NCI-H2107 (cell line): Measurements from ENCODE around the gene ZNF394.
A peak's percentile ranks its signal among the peaks of the same experiment; 100 is the strongest.

Experiments used
- DNase-seq: peaks from one replicate; lab custom pipeline; 2025; lab: John Stamatoyannopoulos, UW

The ZNF394 gene

GRCh38 chr7:99493823-99494222 lies 6.3 kb downstream of the ZNF394 start:
- no peak for DNase-seq

DNA sequence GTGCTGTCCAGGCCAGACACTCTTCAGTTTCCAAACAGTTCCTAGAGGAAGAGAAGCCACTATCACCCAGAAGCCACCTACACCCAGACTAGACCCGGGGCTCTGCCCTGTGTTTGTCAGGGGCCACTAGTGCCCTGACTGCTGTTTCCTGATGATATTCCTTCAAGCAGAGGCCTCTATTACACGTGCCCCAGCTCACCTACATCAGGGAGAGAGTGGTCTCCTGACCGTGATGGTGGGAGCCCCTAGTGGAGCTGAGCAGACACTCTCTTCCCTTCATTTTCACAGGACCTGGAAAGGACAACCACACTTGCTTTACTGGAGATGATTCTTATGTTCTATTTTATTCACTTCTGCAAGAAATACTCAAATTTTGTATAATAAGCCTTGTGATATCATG lies 9.2 kb downstream of the ZNF394 start:
- DNase-seq: no peak

DNA sequence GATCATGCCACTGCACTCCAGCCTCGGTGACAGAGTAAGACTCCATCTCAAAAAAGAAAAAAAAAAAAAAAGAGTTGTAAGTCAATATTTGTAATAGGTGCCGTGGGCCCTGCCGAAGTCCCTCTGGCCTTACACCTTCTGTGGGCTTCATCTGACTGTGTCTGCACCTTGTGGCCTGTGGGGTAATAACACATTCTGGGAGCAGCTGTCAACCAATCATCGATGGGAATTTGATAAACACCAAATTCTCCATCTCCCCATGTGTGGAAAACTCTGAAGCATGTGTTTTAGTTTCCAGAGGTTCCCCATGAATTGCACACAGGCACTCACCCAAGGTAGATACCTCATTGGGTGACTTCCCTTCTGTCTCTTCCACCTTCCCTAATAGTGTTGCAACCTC lies 10.8 kb downstream of the ZNF394 start:
- no peak for DNase-seq

DNA sequence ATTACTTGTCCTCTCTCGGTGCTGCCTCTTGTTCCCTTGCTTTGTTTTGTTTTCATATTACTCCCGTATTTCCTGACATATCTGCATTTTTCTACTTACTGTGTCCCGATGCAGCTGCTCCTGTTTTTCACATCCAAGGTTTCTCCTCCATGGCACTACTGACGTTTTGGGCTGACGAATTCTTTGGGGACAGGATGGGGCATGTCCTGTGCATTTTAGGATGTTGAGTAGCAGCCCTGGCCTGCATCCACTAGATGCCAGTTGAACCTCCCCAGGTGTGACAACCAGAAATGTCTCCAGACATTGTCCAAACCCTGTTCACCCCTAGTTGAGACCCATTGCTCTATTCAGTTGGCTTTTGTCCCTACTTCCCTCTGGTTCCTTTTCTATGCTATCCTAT lies 15.0 kb downstream of the ZNF394 start:
- no peak for DNase-seq

GRCh38 chr7:99478464-99479440 lies 21.3 kb downstream of the ZNF394 start:
- no peak for DNase-seq

DNA sequence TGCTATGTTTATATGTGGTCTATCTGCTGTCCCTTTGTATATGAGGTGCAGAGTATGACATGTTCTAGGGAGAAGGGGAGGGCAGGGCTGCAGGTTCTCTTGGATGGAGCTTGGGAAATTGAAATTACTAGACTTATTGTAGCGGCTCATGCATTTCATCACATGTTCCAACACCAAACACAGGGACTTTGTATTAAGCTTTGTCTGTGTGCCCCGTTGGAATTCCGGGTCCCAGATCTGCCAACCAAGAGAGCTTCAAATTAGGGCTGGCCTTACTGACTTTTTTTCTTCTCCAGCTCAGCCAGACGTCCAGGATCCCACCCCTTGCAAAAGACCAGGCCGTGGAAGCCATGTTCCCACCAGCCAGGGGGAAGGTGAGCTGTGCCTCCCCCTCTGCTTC lies 24.0 kb downstream of the ZNF394 start:
- no peak for DNase-seq

GRCh38 chr7:99473315-99473596 lies 26.8 kb downstream of the ZNF394 start:
- no peak for DNase-seq

GRCh38 chr7:99472561-99473314 lies 27.3 kb downstream of the ZNF394 start, which contains the start of gene ZNF789:
Gene ZNF789 (plus strand): TSS chr7:99472890. CDS start chr7:99476457, 3,567 bp downstream.
- peak; percentile 92 for DNase-seq

- DNase-seq: no peak
These were observed 30.6 kb downstream of the ZNF394 start for GRCh38 chr7:99469381-99470065.

GRCh38 chr7:99468336-99468918 lies 31.7 kb downstream of the ZNF394 start:
- DNase-seq: no peak

- DNase-seq: no peak
These were observed 34.7 kb downstream of the ZNF394 start for GRCh38 chr7:99465421-99465768.

- no peak for DNase-seq
These were observed 38.9 kb downstream of the ZNF394 start for GRCh38 chr7:99461221-99461620.

DNA sequence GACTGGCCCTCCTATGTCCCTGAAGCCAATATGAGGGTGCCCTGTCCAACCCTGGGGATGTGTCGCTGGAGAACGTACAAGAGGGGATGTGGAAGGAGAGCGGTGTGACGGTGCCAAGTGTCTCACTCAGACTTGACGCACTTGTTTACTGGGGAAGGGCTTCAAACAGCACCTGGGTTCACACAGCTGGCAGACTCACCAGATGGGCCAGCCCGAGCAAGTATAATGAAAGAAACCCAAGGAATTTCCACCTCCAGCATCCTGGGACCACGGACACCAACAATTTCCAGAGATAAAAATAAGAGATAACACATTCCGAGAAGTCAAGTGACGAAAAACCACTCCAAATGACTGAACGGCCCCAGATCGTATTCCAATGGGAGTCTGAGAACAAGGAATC lies 39.4 kb downstream of the ZNF394 start:
- DNase-seq: no peak

GRCh38 chr7:99459087-99459486 lies 41.0 kb downstream of the ZNF394 start:
- no peak for DNase-seq

DNA sequence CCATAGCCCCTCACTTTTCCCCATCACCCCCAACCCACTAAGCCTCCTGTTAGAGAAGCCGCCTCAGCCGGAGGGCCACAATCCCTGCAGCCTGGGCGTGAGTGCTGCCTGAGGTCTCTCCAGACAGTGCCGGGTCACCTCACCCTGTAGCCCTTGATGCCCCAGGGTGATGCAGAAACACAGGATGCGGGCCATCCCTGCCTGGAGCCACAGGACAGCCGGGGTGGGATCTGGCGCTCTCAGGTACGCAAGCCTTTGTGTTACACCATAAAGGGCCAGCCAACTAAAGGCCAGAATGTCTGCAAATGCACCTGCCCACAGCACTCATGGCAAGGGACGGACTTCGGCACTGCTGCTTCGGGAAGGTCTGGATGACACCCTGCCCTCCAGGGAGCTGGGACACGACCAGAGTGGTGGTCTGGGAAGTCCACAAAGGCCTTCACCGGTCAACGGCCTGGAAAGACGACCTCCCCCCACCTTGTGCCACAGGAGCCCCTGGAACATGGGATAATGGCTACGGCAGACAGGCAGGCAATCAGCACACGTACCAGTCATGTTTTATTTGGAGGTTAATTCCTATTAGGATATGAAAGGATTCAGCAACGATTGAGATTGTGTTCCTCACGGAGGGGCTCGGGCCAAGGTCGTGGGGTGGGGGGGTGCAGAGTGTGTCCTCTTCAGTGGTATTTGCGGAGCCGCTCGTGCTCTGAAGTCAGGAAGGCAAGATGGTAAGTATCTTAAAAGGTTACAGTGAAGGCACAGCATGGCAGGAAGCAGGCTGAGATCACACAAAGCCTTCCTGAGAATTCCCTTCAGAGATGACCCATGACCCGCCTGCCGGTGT lies 42.2 kb downstream of the ZNF394 start:
- no peak for DNase-seq

GRCh38 chr7:99457050-99457649 lies 42.9 kb downstream of the ZNF394 start:
- no peak for DNase-seq

- DNase-seq: no peak
These were observed 43.8 kb downstream of the ZNF394 start for GRCh38 chr7:99456288-99456687.

DNA sequence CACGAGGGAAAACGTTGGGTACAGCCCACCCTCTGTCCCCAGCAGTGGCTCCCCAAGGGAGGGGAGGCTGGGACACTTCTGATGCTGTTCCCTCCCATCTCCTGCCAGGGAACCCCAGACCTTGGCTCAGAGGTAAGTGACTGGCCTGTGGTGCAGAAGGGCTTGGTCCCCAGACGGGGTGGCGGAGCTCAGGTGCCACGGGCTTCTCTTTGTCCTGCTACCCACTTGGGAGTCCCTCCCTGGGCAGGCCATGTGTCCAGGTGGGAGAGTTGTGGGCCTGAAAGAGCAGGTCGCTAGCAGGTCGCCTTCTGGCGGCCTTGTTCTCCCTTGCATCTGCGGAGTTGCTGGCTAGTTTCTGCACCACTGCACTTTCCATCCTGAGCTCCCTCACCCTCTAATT lies 44.2 kb downstream of the ZNF394 start:
- DNase-seq: no peak

GRCh38 chr7:99453105-99453504 lies 47.0 kb downstream of the ZNF394 start:
- DNase-seq: no peak

DNA sequence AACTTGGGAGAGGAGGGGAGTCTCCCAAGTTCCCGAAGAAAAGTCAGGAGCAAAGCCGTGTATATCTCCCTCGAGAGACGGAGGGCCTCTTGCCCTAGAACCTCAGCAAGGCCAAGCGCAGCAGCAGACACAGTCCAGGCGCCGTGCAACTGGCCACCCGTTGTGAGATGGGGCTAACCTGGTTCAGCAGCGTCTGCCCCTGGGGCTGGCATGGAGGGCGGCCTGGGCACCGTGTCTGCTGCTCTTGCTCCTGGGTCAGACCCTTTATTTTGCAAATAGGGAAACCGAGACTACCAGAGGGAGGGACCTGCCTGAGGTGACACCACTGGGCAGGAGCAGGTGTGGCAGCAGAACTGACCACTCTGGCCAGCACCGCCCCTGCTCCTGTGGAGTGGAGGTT lies 47.5 kb downstream of the ZNF394 start:
- no peak for DNase-seq

GRCh38 chr7:99451936-99452335 lies 48.1 kb downstream of the ZNF394 start:
- DNase-seq: no peak
